Neuron (in vitro differentiated cells): ENCODE results near the gene PUSL1.
"Not testable (repeated sequence)": the region's sequence is repeated elsewhere in the genome, so short reads cannot be mapped to it uniquely, and the experiment has no call there.

Experiments used
- H2AFZ ChIP-seq: one replicate; pipeline ENCODE4 v1.6.1; 2013; ENCODE audit warnings: low read depth, mild to moderate bottlenecking, inconsistent platforms, low read length, moderate library complexity
- H3K27me3 ChIP-seq: one replicate; pipeline ENCODE4 v1.6.1; 2013; ENCODE audit warnings: low read length; ENCODE audit not compliant: insufficient read depth
- H3K36me3 ChIP-seq: one replicate; pipeline ENCODE4 v1.6.1; 2013; ENCODE audit warnings: low read length; ENCODE audit not compliant: insufficient read depth
- H3K4me1 ChIP-seq: one replicate; pipeline ENCODE4 v1.6.1; 2013; ENCODE audit warnings: low read length; ENCODE audit not compliant: insufficient read depth
- H3K4me3 ChIP-seq: 2 replicates; pipeline ENCODE4 v1.5.1; 2013; ENCODE audit warnings: mild to moderate bottlenecking, low read length, moderate library complexity
- H3K9me3 ChIP-seq: one replicate; pipeline ENCODE4 v1.6.1; 2013; ENCODE audit warnings: low read length

The PUSL1 gene

DNA sequence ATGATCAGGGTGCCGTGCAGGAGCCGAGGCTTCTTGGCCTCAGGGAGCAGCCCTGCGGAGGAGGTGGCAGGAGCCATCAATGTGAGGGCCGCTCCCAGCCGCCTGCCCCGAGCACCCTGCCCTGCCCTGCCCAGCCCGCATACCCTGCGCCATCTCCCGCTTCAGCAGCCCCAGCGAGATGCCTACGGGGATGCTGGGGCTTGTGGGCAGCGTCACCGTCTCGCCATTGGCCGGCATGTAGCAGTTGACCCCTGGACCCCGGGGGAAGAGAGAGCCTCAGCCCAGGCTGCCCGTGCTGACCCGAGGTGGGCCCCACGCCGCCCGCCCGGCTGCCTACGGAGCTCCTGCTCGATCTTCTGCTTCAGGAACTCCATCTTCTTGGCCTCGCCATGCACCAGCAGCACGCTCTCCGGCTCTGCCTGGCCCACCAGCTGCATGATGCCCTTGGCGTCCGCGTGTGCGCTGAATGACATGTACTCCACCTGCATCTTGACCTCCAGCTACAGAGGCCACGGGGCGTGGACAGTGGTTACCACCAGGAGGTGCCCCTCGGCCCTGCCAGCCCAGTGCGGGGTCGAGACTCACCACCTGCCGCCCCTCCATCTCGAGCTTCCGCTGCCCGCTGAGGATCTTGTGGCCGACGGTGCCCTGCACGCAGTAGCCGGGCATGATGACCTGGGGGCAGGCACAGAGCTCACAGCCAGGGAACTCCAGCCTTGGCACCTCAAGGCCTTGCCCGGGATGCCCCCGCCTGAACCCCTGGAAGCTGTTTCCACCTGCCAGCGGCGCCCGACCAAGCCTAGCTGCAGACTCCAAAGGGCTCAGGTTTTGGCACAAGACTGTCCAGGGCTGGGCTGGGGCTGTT is 4.3 kb downstream of the PUSL1 start:
- no peak overlapping the region for H3K4me3 ChIP-seq
- H3K4me1 ChIP-seq: peaks cover 8% of the 10 kb centered on the region
- no peaks in the 10 kb centered on the region for H3K27me3 ChIP-seq
- H2AFZ ChIP-seq: no peak overlapping the region
- H3K36me3 ChIP-seq: peaks cover 61% of the 10 kb centered on the region
- no peaks in the 10 kb centered on the region for H3K9me3 ChIP-seq

DNA sequence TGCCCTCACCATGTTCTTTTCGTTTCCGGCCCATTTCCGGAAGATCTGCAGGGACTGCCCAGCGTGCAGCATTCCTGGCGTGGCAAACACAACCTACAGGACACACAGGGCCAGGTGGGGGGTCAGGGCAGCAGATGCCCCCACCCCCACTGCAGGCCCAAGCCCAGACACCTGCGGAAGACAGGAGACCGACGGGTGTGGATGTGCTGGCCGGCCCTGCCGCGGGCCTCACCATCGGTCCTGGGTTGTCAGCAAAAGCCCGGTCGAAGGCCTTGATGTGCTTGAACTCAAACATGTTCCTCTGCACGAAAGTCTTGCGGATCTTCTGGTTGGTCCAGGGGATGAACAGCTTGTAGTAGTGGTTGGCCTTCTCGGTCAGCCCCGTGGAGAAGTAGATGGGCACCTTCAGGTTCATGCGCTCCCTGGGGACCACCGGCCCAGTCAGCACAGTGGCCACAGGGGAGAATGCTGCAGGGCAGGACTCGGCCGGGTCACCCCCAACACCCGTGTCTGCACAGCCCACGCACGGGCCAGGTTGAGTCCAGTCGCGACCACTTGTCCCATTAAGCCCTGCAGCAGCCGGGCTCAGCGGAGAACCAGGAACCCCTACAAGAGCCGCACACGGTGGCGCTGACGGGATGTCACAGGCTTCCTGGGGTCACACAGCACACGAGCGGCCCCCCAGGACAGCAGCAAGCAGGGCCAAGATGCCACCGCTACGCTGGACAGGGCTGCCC is 5.3 kb downstream of the PUSL1 start:
- Histone ChIP-seq H2AFZ (no peak overlapping the region), H3K4me1 (peaks cover 8% of the 10 kb centered on the region), H3K36me3 (peaks cover 61% of the 10 kb centered on the region), H3K27me3 (no peaks in the 10 kb centered on the region), H3K9me3 (no peaks in the 10 kb centered on the region), H3K4me3 (no peak overlapping the region)

- Histone ChIP-seq H3K9me3 (no peaks in the 10 kb centered on the region), H3K36me3 (peaks cover 65% of the 10 kb centered on the region), H3K4me1 (peaks cover 5% of the 10 kb centered on the region), H2AFZ (no peak overlapping the region), H3K27me3 (no peaks in the 10 kb centered on the region), H3K4me3 (no peak overlapping the region)
Measured at GRCh38 chr1:1314237-1314586, 5.8 kb downstream of the PUSL1 start.

DNA sequence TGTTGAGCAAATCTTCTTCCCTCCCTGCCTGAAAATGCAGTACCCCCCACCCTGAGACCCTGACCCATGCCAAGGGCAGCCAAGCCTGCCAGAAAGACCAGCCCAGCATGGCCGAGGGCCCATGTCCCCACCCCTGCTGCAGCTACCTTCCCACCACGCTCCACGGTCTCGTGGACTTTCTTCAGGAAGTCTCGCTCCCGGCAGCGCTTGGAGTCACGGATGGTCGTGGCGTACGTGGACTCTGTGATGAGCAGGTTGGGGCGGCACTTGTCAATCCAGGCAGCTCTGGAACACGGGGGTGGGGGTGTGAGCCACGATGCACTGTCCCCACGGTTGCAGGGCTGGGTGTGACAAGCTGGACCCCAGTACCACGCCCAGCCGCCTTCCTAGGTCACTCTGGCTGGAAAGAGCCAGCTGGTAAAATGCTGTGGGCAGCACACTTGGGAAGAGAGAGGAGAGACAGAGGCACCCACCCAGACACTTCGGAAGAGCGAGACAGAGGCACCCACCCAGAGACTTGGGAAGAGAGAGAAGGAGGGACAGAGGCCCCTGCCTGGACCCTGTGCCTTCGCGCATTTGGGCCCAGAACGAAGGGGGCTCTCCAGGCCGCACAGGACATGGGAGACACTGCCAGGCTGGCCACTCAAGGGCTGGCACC is 6.4 kb downstream of the PUSL1 start:
- Histone ChIP-seq H2AFZ (no peak overlapping the region), H3K36me3 (peaks cover 68% of the 10 kb centered on the region), H3K4me1 (no peaks in the 10 kb centered on the region), H3K9me3 (no peaks in the 10 kb centered on the region), H3K27me3 (no peaks in the 10 kb centered on the region), H3K4me3 (no peak overlapping the region)

DNA sequence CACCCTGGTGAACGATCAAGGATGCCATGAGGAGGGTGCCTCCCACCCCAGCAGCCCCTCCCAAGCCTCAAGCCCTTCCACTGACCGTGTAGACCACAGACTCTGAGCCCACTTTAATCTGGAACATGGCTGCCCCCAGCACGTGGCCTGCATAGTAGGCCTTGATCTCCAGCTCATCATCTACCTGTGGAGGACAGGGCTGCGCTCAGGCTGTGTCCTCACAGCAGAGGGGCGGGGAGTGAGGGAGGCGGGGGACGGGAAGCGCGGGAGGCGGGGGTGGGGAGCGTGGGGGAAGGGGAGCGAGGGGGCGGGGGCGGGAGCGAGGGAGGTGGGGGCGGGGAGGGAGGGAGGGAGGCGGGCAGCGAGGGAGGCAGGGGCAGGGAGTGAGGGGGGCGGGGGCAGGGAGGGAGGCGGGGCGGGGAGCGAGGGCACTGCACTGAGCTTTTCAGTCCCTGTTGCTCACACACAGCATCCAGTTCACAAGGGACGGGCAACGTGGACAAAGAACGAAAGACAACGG is 7.1 kb downstream of the PUSL1 start:
- no peaks in the 10 kb centered on the region for H3K27me3 ChIP-seq
- H3K9me3 ChIP-seq: no peaks in the 10 kb centered on the region
- H3K4me1 ChIP-seq: no peaks in the 10 kb centered on the region
- H3K4me3 ChIP-seq: no peak overlapping the region
- peaks cover 70% of the 10 kb centered on the region for H3K36me3 ChIP-seq
- no peak overlapping the region for H2AFZ ChIP-seq

DNA sequence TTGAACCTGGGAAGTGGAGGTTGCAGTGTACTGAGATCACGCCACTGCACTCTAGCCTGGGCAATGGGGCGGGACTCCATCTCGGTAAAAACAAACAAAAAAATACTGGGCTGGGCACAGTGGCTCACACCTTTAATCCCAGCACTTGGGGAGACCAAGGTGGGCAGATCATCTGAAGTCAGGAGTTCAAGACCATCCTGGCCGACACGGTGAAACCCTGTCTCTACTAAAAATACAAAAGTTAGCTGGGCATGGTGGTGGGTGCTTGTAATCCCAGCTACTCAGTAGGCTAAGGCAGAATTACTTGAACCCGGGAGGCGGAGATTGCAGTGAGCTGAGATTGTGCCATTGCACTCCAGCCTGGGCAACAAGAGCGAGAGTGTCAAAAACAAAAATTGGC is 7.8 kb downstream of the PUSL1 start:
- not testable (repeated sequence) for H3K27me3 ChIP-seq
- peaks cover 68% of the 10 kb centered on the region for H3K36me3 ChIP-seq

GRCh38 chr1:1317420-1317819 is 9.0 kb downstream of the PUSL1 start:
- H3K36me3 ChIP-seq: peaks cover 57% of the 10 kb centered on the region
- H3K9me3 ChIP-seq: no peaks in the 10 kb centered on the region
- H3K4me3 ChIP-seq: no peak overlapping the region
- no peak overlapping the region for H2AFZ ChIP-seq
- H3K27me3 ChIP-seq: no peaks in the 10 kb centered on the region
- no peaks in the 10 kb centered on the region for H3K4me1 ChIP-seq

More for the DNA sequence above, 7.8 kb downstream of the PUSL1 start:
- not testable (repeated sequence) for H3K4me1 ChIP-seq, H2AFZ ChIP-seq, H3K4me3 ChIP-seq, H3K9me3 ChIP-seq

GRCh38 chr1:1318131-1318652 is 9.8 kb downstream of the PUSL1 start:
- H2AFZ ChIP-seq: no peak overlapping the region
- no peaks in the 10 kb centered on the region for H3K9me3 ChIP-seq
- H3K36me3 ChIP-seq: peaks cover 49% of the 10 kb centered on the region

GRCh38 chr1:1318777-1319645 is 10.6 kb downstream of the PUSL1 start:
- Histone ChIP-seq H2AFZ (no peak overlapping the region), H3K36me3 (peaks cover 41% of the 10 kb centered on the region), H3K27me3 (no peaks in the 10 kb centered on the region), H3K9me3 (no peaks in the 10 kb centered on the region), H3K4me3 (no peak overlapping the region), H3K4me1 (peaks cover 11% of the 10 kb centered on the region)

More at GRCh38 chr1:1318131-1318652, 9.8 kb downstream of the PUSL1 start:
- Histone ChIP-seq H3K27me3 (no peaks in the 10 kb centered on the region), H3K4me1 (peaks cover 5% of the 10 kb centered on the region), H3K4me3 (no peak overlapping the region)

- H3K4me1 ChIP-seq: peaks cover 11% of the 10 kb centered on the region
- no peak overlapping the region for H3K4me3 ChIP-seq
- peaks cover 35% of the 10 kb centered on the region for H3K36me3 ChIP-seq
- no peaks in the 10 kb centered on the region for H3K27me3 ChIP-seq
- H3K9me3 ChIP-seq: no peaks in the 10 kb centered on the region
- no peak overlapping the region for H2AFZ ChIP-seq
Measured at GRCh38 chr1:1319646-1319941, 11.2 kb downstream of the PUSL1 start.

- H3K36me3 ChIP-seq: peaks cover 28% of the 10 kb centered on the region
- no peaks in the 10 kb centered on the region for H3K27me3 ChIP-seq
- H3K9me3 ChIP-seq: no peaks in the 10 kb centered on the region
- H2AFZ ChIP-seq: no peak overlapping the region
- peaks cover 20% of the 10 kb centered on the region for H3K4me1 ChIP-seq
- H3K4me3 ChIP-seq: no peak overlapping the region
Measured at GRCh38 chr1:1320666-1321448, 12.5 kb downstream of the PUSL1 start.

DNA sequence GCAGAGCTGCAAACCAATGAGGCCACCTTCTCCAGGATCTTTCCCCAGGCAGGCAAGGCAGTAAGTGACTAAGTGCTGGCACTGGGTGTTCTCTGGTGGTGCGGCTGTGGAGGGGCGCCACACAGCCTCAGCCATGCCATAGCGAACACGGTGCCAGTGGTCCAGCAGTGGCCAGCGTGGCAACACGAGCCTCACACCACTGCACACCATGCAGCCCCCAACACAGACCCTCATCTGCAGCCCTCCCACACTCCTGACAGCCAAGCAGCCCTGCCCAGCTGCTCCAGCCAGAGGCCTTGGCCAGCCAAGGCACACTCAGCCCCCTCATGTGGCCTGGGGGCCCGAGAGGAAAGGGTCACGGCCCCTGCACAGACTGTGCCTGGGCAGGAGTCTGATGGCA is 13.1 kb downstream of the PUSL1 start:
- Histone ChIP-seq H3K27me3 (no peaks in the 10 kb centered on the region), H3K36me3 (peaks cover 28% of the 10 kb centered on the region), H3K4me3 (no peak overlapping the region), H2AFZ (no peak overlapping the region), H3K4me1 (peaks cover 22% of the 10 kb centered on the region), H3K9me3 (no peaks in the 10 kb centered on the region)
